HCT116 (cell line): ENCODE results near the gene PLK2. TPM values are rescaled to one million over a fixed set of nuclear protein-coding genes. Genes with fewer than 3 reads are reported as not detected.

ENCODE experiments used
- ATAC-seq: fragments of 200-7000 bp; cut with Tn5 transposase; 2 replicates; pipeline ENCODE4 v1.9.1; 2020; ENCODE audit warnings: mild to moderate bottlenecking, moderate library complexity
- BruUV-seq: library from RNA; stranded (reverse); fragments of 400-500 nt; replicated peaks from 2 replicates; lab custom pipeline; 2021; lab: Mats Ljungman, UMichigan
- CTCF ChIA-PET: fragments of 300-600 bp; sonication (Branson Sonifier 250); formaldehyde crosslinking; loops from one replicate; lab custom pipeline; 2021; ENCODE audit warnings: antibody characterized with exemption; lab: Charles Lee
- POLR2A ChIA-PET: fragments of 300-600, 350-600 bp; sonication (Branson Sonifier 250); formaldehyde crosslinking; loops from one replicate; lab custom pipeline; 2021; ENCODE audit warnings: antibody characterized with exemption; lab: Charles Lee
- RAD21 ChIA-PET, 2 experiments: fragments of 300-600 bp; sonication (Branson Sonifier 250); formaldehyde crosslinking; loops; one replicate each; lab custom pipeline; 2023; ENCODE audit warnings: low total read pairs in 2 of 2; ENCODE audit not compliant: uncharacterized antibody in 2 of 2, unreplicated experiment in 2 of 2, low non-redundant PET in 1 of 2; lab: Charles Lee
- DNase-seq: peaks from one replicate; pipeline ENCODE4 v3.0.0-alpha.2; 2010; ENCODE audit warnings: low read depth, low spot score
- H2AFZ ChIP-seq: fragments of 200-600 bp; shearing (Covaris generic), sonication (generic); 2 replicates; pipeline ENCODE4 v1.6.1; 2017; ENCODE audit warnings: low read depth, mixed run types, mixed read lengths, antibody characterized with exemption, low read length; ENCODE audit not compliant: poor library complexity, severe bottlenecking
- H3K27ac ChIP-seq: 2 replicates; pipeline ENCODE4 v1.5.1; 2012; ENCODE audit warnings: low read depth, low read length
- H3K27me3 ChIP-seq: fragments of 200-600 bp; sonication (generic); 2 replicates; pipeline ENCODE4 v1.6.1; 2016; ENCODE audit warnings: mixed run types, low read length, mixed read lengths; ENCODE audit not compliant: insufficient read depth
- H3K36me3 ChIP-seq, 2 experiments: fragments of 200-500 bp in 1 of 2; fragments of 200-600 bp in 1 of 2; sonication (Bioruptor generic) in 1 of 2; sonication (generic) in 1 of 2; 2 replicates each; pipeline versions ENCODE4 v1.5.1 to v1.6.1; 2014 to 2016; ENCODE audit warnings: low read length in 2 of 2, inconsistent platforms in 1 of 2, mixed read lengths in 1 of 2, mixed run types in 1 of 2; ENCODE audit not compliant: insufficient read depth in 2 of 2, control insufficient read depth in 1 of 2
- H3K4me1 ChIP-seq, 2 experiments: fragments of 200-600 bp in 1 of 2; sonication (generic) in 1 of 2; 2 replicates each; pipeline versions ENCODE4 v1.5.1 to v1.6.1; 2012 to 2017; ENCODE audit warnings: low read length in 2 of 2, inconsistent platforms in 1 of 2, mild to moderate bottlenecking in 1 of 2, mixed read lengths in 1 of 2, mixed run types in 1 of 2, moderate library complexity in 1 of 2; ENCODE audit not compliant: insufficient read depth in 2 of 2, control insufficient read depth in 1 of 2
- H3K4me2 ChIP-seq: fragments of 200-600 bp; sonication (generic); 2 replicates; pipeline ENCODE4 v1.6.1; 2017; ENCODE audit warnings: mixed run types, low read length, mixed read lengths
- H3K4me3 ChIP-seq, 2 experiments: fragments of 200-600 bp in 1 of 2; sonication (generic) in 1 of 2; replicated peaks in 1 of 2; 2 replicates each; pipeline ENCODE4 v1.5.1; 2011 to 2016; ENCODE audit warnings: low read length in 2 of 2, control low read depth in 1 of 2, low read depth in 1 of 2, mild to moderate bottlenecking in 1 of 2, mixed read lengths in 1 of 2, mixed run types in 1 of 2
- H3K79me2 ChIP-seq: fragments of 200-600 bp; sonication (generic); 2 replicates; pipeline ENCODE4 v1.6.1; 2017; ENCODE audit warnings: mild to moderate bottlenecking, mixed run types, low read length, moderate library complexity, mixed read lengths; ENCODE audit not compliant: insufficient read depth
- H3K9ac ChIP-seq: fragments of 200-600 bp; sonication (generic); 2 replicates; pipeline ENCODE4 v1.6.1; 2016; ENCODE audit warnings: low read length, mixed read lengths
- H3K9me2 ChIP-seq: fragments of 200-600 bp; sonication (generic), shearing (Covaris generic); 2 replicates; pipeline ENCODE4 v1.6.1; 2017; ENCODE audit warnings: mixed run types, mild to moderate bottlenecking, moderate library complexity; ENCODE audit not compliant: insufficient read depth
- H3K9me3 ChIP-seq, 2 experiments: fragments of 200-500 bp in 1 of 2; fragments of 200-600 bp in 1 of 2; sonication (Bioruptor generic) in 1 of 2; sonication (generic) in 1 of 2; 2 replicates each; pipeline ENCODE4 v1.6.1; 2014 to 2017; ENCODE audit warnings: low read length in 2 of 2, mixed read lengths in 2 of 2, inconsistent platforms in 1 of 2, low read depth in 1 of 2, mild to moderate bottlenecking in 1 of 2, mixed run types in 1 of 2, moderate library complexity in 1 of 2; ENCODE audit not compliant: control insufficient read depth in 1 of 2, insufficient read depth in 1 of 2
- H4K20me1 ChIP-seq: fragments of 200-600 bp; sonication (generic), shearing (Covaris generic); 2 replicates; pipeline ENCODE4 v1.6.1; 2017; ENCODE audit warnings: mixed run types, mild to moderate bottlenecking, moderate library complexity; ENCODE audit not compliant: insufficient read depth
- ATF3 ChIP-seq: IDR thresholded peaks from 2 replicates; pipeline ENCODE4 v1.6.1; 2012
- CBX3 ChIP-seq: IDR thresholded peaks from 2 replicates; pipeline ENCODE4 v1.6.1; 2012; ENCODE audit warnings: low read depth
- CEBPB ChIP-seq: IDR thresholded peaks from 2 replicates; pipeline ENCODE4 v1.6.1; 2012; ENCODE audit warnings: low read depth
- CTCF ChIP-seq, 3 experiments: fragments of 200-600 bp in 1 of 3; sonication (generic) in 1 of 3; IDR thresholded peaks in 2 of 3; conservative IDR thresholded peaks in 1 of 3; 2 replicates each; pipeline ENCODE4 v1.5.1; 2012 to 2017; ENCODE audit warnings: low read depth in 2 of 3, low read length in 2 of 3, antibody characterized with exemption in 1 of 3, borderline replicate concordance in 1 of 3, control low read depth in 1 of 3, mild to moderate bottlenecking in 1 of 3, mixed read lengths in 1 of 3, mixed run types in 1 of 3, moderate library complexity in 1 of 3; ENCODE audit not compliant: insufficient read depth in 1 of 3
- EGR1 ChIP-seq: IDR thresholded peaks from 2 replicates; pipeline ENCODE4 v1.6.1; 2012; ENCODE audit warnings: low read depth
- ELF1 ChIP-seq: IDR thresholded peaks from 2 replicates; pipeline ENCODE4 v1.6.1; 2012; ENCODE audit warnings: low read depth, borderline replicate concordance
- EZH2 ChIP-seq: fragments of 200-600 bp; sonication (generic); IDR thresholded peaks from 2 replicates; pipeline ENCODE4 v1.6.1; 2017; ENCODE audit warnings: antibody characterized with exemption, mixed run types
- EZH2phosphoT487 ChIP-seq: fragments of 200-600 bp; IDR thresholded peaks from 2 replicates; pipeline ENCODE4 v1.6.1; 2018; ENCODE audit warnings: antibody characterized with exemption, borderline replicate concordance
- FOSL1 ChIP-seq: IDR thresholded peaks from 2 replicates; pipeline ENCODE4 v1.6.1; 2012; ENCODE audit warnings: low read depth
- JUND ChIP-seq: IDR thresholded peaks from 2 replicates; pipeline ENCODE4 v1.6.1; 2012
- MAX ChIP-seq: IDR thresholded peaks from 2 replicates; pipeline ENCODE4 v1.6.1; 2012
- POLR2A ChIP-seq: IDR thresholded peaks from 2 replicates; pipeline ENCODE4 v1.7.0; 2011; ENCODE audit warnings: borderline replicate concordance; ENCODE audit not compliant: insufficient read depth, insufficient read length; ENCODE audit errors: extremely low read depth
- POLR2AphosphoS5 ChIP-seq: IDR thresholded peaks from 2 replicates; pipeline ENCODE4 v1.6.1; 2011; ENCODE audit warnings: mild to moderate bottlenecking, low read depth, low read length, moderate library complexity
- RAD21 ChIP-seq: IDR thresholded peaks from 2 replicates; pipeline ENCODE4 v1.6.1; 2012; ENCODE audit warnings: low read depth, mild to moderate bottlenecking
- REST ChIP-seq: IDR thresholded peaks from 2 replicates; pipeline ENCODE4 v1.6.1; 2012; ENCODE audit warnings: low read depth
- SIN3A ChIP-seq: IDR thresholded peaks from 2 replicates; pipeline ENCODE4 v1.6.1; 2012; ENCODE audit warnings: low read depth
- SRF ChIP-seq: IDR thresholded peaks from 2 replicates; pipeline ENCODE4 v1.6.1; 2012; ENCODE audit warnings: low read depth
- TCF7L2 ChIP-seq: IDR thresholded peaks from 2 replicates; pipeline ENCODE4 v1.7.0; 2011; ENCODE audit warnings: borderline replicate concordance, inconsistent platforms; ENCODE audit not compliant: insufficient read depth, insufficient read length; ENCODE audit errors: extremely low read depth
- YY1 ChIP-seq: IDR thresholded peaks from 2 replicates; pipeline ENCODE4 v1.6.1; 2011; ENCODE audit warnings: low read length, low read depth, moderate library complexity, mild to moderate bottlenecking; ENCODE audit not compliant: insufficient replicate concordance; ENCODE audit errors: extremely low read depth
- ZFX ChIP-seq: fragments of 450-650 bp; IDR thresholded peaks from 2 replicates; pipeline ENCODE4 v1.6.1; 2017
- intact Hi-C: fragments of 100-400 bp; cut with micrococcal nuclease; formaldehyde crosslinking; loops from 2 replicates; pipeline ENCODE4 v1.10.0; 2022
- total RNA-seq: library from RNA; stranded (reverse); gene quantifications from one replicate; pipeline ENCODE4 v1.2.1, GENCODE V29; 2021; ENCODE audit not compliant: unreplicated experiment

PLK2 gene
- total RNA-seq, 1 experiment from 2014 or later, result 54.6 TPM

- BruUV-seq, result no TSS peak
- no peaks in the 10 kb centered on the region; a peak in 1 of 4 replicates for H3K4me1 ChIP-seq
- H3K9me3 ChIP-seq, result no peaks in the 10 kb centered on the region
- no peaks in the 10 kb centered on the region for H3K27me3 ChIP-seq
- ATAC-seq (no peak), DNase-seq (no peak)
- H4K20me1 ChIP-seq, result peaks cover 22% of the 10 kb centered on the region; the same call in 1 of the 2 replicates
- H3K79me2 ChIP-seq, result peaks cover 19% of the 10 kb centered on the region
- no peak overlapping the region for H3K4me3 ChIP-seq
- no peak overlapping the region for H2AFZ ChIP-seq
- ChIA-PET RAD21 (no interaction called here), CTCF (no interaction called here), POLR2A (interaction anchor here (1.6 to 1.8 kb wide), 2 partner anchors 8 to 10 kb away, joined by 4 to 5 read pairs; partner anchors contain the start of gene PLK2)
- intact Hi-C loops, result no loop called here
- H3K27ac ChIP-seq, result no peak overlapping the region
- TF ChIP-seq FOSL1, result no peak
- TF ChIP-seq CTCF (IDR thresholded peaks at IDR 0.05 in 2 of 3, conservative IDR thresholded peaks at IDR 0.05 in 1 of 3; ENCODE audit: borderline replicate concordance in 1 of 3, insufficient read depth in 1 of 3, low read depth in 2 of 3, low read length in 2 of 3), result no peak
- no peak for TF ChIP-seq POLR2AphosphoS5
- TF ChIP-seq CEBPB, result no peak
- no peak for TF ChIP-seq EZH2
- no peak for TF ChIP-seq SIN3A
- no peak for TF ChIP-seq MAX
- no peak for TF ChIP-seq EZH2phosphoT487
- TF ChIP-seq CBX3, result no peak
- no peak for TF ChIP-seq EGR1
- no peak for TF ChIP-seq TCF7L2
- no peak for TF ChIP-seq REST
- no peak for TF ChIP-seq SRF
- no peak for TF ChIP-seq ELF1
- TF ChIP-seq ZFX, result no peak
- TF ChIP-seq JUND, result no peak
- TF ChIP-seq RAD21, result no peak
- no peak for TF ChIP-seq ATF3
- TF ChIP-seq POLR2A, result no peak
- TF ChIP-seq YY1, result no peak
- H3K4me2 ChIP-seq, result no peak overlapping the region
- H3K36me3 ChIP-seq, result peaks cover 24 to 25% of the 10 kb centered on the region in 2 experiments
- no peaks in the 10 kb centered on the region for H3K9me2 ChIP-seq
- H3K9ac ChIP-seq, result no peak overlapping the region
Observed at GRCh38 chr5:58450811-58451629, 8.9 kb downstream of the PLK2 start.
